Mesenchymal stem cell (in vitro differentiated cells and primary cell): Measurements from ENCODE around the gene RBM12.
A peak's percentile ranks its signal among the peaks of the same experiment; 100 is the strongest.

Source experiments
- DNase-seq: peaks from one replicate; pipeline ENCODE4 v3.0.0-alpha.2; 2013
- H2AFZ ChIP-seq: one replicate; pipeline ENCODE4 v1.6.1; 2013; ENCODE audit warnings: low read depth, mild to moderate bottlenecking, control low read depth, inconsistent platforms, low read length, moderate library complexity
- H2AK5ac ChIP-seq: 2 replicates; pipeline ENCODE4 v1.6.1; 2013; ENCODE audit warnings: low read length, moderate library complexity, mild to moderate bottlenecking, inconsistent platforms; ENCODE audit not compliant: severe bottlenecking
- H2BK120ac ChIP-seq: one replicate; pipeline ENCODE4 v1.6.1; 2013; ENCODE audit warnings: low read depth, mild to moderate bottlenecking, inconsistent platforms, low read length, moderate library complexity
- H2BK12ac ChIP-seq, 2 experiments: one replicate each; pipeline ENCODE4 v1.6.1; 2013; ENCODE audit warnings: inconsistent platforms in 2 of 2, low read length in 2 of 2, mild to moderate bottlenecking in 2 of 2, moderate library complexity in 2 of 2, control low read depth in 1 of 2
- H2BK15ac ChIP-seq: one replicate; pipeline ENCODE4 v1.6.1; 2013; ENCODE audit warnings: mild to moderate bottlenecking, low read depth, inconsistent platforms; ENCODE audit not compliant: poor library complexity, severe bottlenecking
- H2BK5ac ChIP-seq: 2 replicates; pipeline ENCODE4 v1.6.1; 2013; ENCODE audit warnings: low read depth, mild to moderate bottlenecking, low read length, control low read depth, inconsistent platforms; ENCODE audit not compliant: poor library complexity, severe bottlenecking
- H3K14ac ChIP-seq, 2 experiments: one replicate each; pipeline ENCODE4 v1.6.1; 2013; ENCODE audit warnings: inconsistent platforms in 2 of 2, low read length in 2 of 2, control low read depth in 1 of 2, mild to moderate bottlenecking in 1 of 2, moderate library complexity in 1 of 2
- H3K18ac ChIP-seq, 2 experiments: one replicate each; pipeline ENCODE4 v1.6.1; 2013; ENCODE audit warnings: inconsistent platforms in 2 of 2, low read length in 2 of 2, control low read depth in 1 of 2, low read depth in 1 of 2, mild to moderate bottlenecking in 1 of 2
- H3K23ac ChIP-seq, 2 experiments: one replicate each; pipeline ENCODE4 v1.6.1; 2013; ENCODE audit warnings: inconsistent platforms in 2 of 2, low read length in 2 of 2, mild to moderate bottlenecking in 2 of 2, moderate library complexity in 2 of 2, control low read depth in 1 of 2
- H3K27ac ChIP-seq: 2 replicates; pipeline ENCODE4 v1.5.1; 2013; ENCODE audit warnings: mild to moderate bottlenecking, moderate library complexity, low read length, control low read depth, inconsistent platforms; ENCODE audit not compliant: poor library complexity, severe bottlenecking
- H3K27me3 ChIP-seq, 2 experiments: 2 replicates each; pipeline versions ENCODE4 v1.6.1 to v1.7.0; 2013; ENCODE audit warnings: low read length in 2 of 2, mild to moderate bottlenecking in 2 of 2, moderate library complexity in 2 of 2, control low read depth in 1 of 2, inconsistent platforms in 1 of 2; ENCODE audit not compliant: control insufficient read depth in 1 of 2, insufficient read depth in 1 of 2
- H3K36me3 ChIP-seq, 2 experiments: 2 replicates each; pipeline versions ENCODE4 v1.6.1 to v1.7.0; 2013; ENCODE audit warnings: low read length in 2 of 2, control low read depth in 1 of 2, inconsistent platforms in 1 of 2, low read depth in 1 of 2, mild to moderate bottlenecking in 1 of 2; ENCODE audit not compliant: insufficient read depth in 2 of 2, control insufficient read depth in 1 of 2
- H3K4ac ChIP-seq, 2 experiments: one replicate each; pipeline ENCODE4 v1.6.1; 2013; ENCODE audit warnings: inconsistent platforms in 2 of 2, low read length in 2 of 2, mild to moderate bottlenecking in 2 of 2, moderate library complexity in 2 of 2, control low read depth in 1 of 2, low read depth in 1 of 2
- H3K4me1 ChIP-seq: 2 replicates; pipeline ENCODE4 v1.6.1; 2013; ENCODE audit warnings: low read depth, low read length, control low read depth; ENCODE audit not compliant: control insufficient read depth, insufficient read depth
- H3K4me2 ChIP-seq: 2 replicates; pipeline ENCODE4 v1.6.1; 2013; ENCODE audit warnings: low read length, mild to moderate bottlenecking, inconsistent platforms; ENCODE audit not compliant: poor library complexity, severe bottlenecking
- H3K4me3 ChIP-seq, 2 experiments: 2 replicates each; pipeline versions ENCODE4 v1.5.1 to v1.7.0; 2013; ENCODE audit warnings: low read length in 2 of 2, mild to moderate bottlenecking in 2 of 2, control low read depth in 1 of 2, low read depth in 1 of 2; ENCODE audit not compliant: insufficient read depth in 1 of 2
- H3K79me1 ChIP-seq: replicated peaks from 2 replicates; pipeline ENCODE4 v1.6.1; 2013; ENCODE audit warnings: mild to moderate bottlenecking, control low read depth, low read length, inconsistent platforms; ENCODE audit not compliant: poor library complexity, severe bottlenecking
- H3K9ac ChIP-seq: 2 replicates; pipeline ENCODE4 v1.7.0; 2013; ENCODE audit warnings: mild to moderate bottlenecking, low read length, moderate library complexity
- H3K9me3 ChIP-seq: 2 replicates; pipeline ENCODE4 v1.7.0; 2013; ENCODE audit warnings: mild to moderate bottlenecking, low read length; ENCODE audit not compliant: control insufficient read depth
- H4K8ac ChIP-seq: one replicate; pipeline ENCODE4 v1.6.1; 2013; ENCODE audit warnings: inconsistent platforms, mild to moderate bottlenecking, low read length, moderate library complexity
- H4K91ac ChIP-seq: one replicate; pipeline ENCODE4 v1.6.1; 2013; ENCODE audit warnings: mild to moderate bottlenecking, low read length, inconsistent platforms
- WGBS: methylation state at CpG from one replicate; pipeline ENCODE4 v1.1.7; 2013; ENCODE audit warnings: mixed read lengths; 5-methylcytosine and 5-hydroxymethylcytosine counted together

RBM12 gene

GRCh38 chr20:35661053-35661452, 3.6 kb downstream of the RBM12 start:
- WGBS = 80% methylated on average over 1 of the region's 2 CpGs
- H2BK12ac ChIP-seq = no peak overlapping the region
- no peak overlapping the region for H3K18ac ChIP-seq
- no peak overlapping the region for H2BK120ac ChIP-seq
- no peaks in the 10 kb centered on the region for H3K9me3 ChIP-seq
- no peak overlapping the region for H3K4ac ChIP-seq
- H3K4me3 ChIP-seq = peak overlapping the region in 1 of 2 experiments; percentile 95
- no peak overlapping the region for H3K23ac ChIP-seq
- H3K27ac ChIP-seq = peak overlapping the region; percentile 40
- H2BK15ac ChIP-seq = no peak overlapping the region
- peak overlapping the region; percentile 98 for H3K9ac ChIP-seq
- H3K36me3 ChIP-seq = peaks cover 0 to 4% of the 10 kb centered on the region in 2 experiments
- no peak overlapping the region for H4K91ac ChIP-seq
- no peaks in the 10 kb centered on the region for H3K27me3 ChIP-seq
- no peak overlapping the region for H4K8ac ChIP-seq
- no peak overlapping the region for H2AK5ac ChIP-seq
- peaks cover 5% of the 10 kb centered on the region for H3K4me1 ChIP-seq
- H2AFZ ChIP-seq = no peak overlapping the region
- no peak overlapping the region for H3K14ac ChIP-seq
- H3K4me2 ChIP-seq = no peak overlapping the region
- DNase-seq = no peak
- no peaks in the 10 kb centered on the region for H3K79me1 ChIP-seq
- no peak overlapping the region for H2BK5ac ChIP-seq

DNA sequence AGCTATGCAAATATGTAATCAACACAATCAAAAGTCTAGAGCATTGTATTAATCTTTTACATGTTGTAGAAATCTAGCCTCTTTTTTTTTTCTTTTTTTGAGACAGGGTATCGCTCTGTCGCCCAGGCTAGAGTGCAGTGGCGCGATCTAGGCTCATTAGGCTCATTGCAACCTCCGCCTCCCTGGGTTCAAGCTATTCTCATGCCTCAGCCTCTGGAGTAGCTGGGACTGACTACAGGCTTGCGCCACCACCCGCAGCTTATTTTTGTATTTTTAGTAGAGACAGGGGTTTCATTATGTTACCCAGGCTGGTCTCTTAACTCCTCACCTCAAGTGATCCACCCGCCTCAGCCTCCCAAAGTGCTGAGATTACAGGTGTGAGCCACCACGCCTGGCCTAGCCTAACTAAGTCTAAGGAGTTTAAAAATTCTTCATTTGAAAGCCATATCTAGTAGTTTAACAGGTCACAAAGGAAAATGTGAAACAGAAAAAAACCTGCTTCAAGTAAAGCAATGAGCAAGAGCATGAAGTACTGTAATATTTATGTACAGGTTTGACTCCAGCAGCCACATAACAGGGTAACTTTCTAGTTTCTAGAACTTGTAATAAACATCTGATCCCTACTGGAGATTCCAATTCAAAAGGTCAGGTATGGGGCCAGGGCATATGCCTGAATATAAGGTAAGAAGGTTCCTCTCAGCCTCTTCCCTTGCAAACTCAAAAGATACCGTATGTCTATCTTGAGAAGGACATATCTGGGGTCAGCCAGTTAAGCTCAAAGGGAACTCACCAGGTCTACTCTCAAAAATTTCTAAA, 4.4 kb downstream of the RBM12 start:
- H3K9ac ChIP-seq = no peak overlapping the region
- peaks cover 5% of the 10 kb centered on the region for H3K4me1 ChIP-seq
- WGBS = 92% methylated on average over 7 of the region's 10 CpGs
- H3K4me3 ChIP-seq = no peak overlapping the region
- H2BK5ac ChIP-seq = no peak overlapping the region
- no peaks in the 10 kb centered on the region for H3K9me3 ChIP-seq
- no peaks in the 10 kb centered on the region for H3K27me3 ChIP-seq
- H3K27ac ChIP-seq = peak overlapping the region; percentile 40
- no peaks in the 10 kb centered on the region for H3K79me1 ChIP-seq
- no peak overlapping the region for H3K14ac ChIP-seq
- no peak overlapping the region for H3K18ac ChIP-seq
- no peak overlapping the region for H2AFZ ChIP-seq
- H2BK12ac ChIP-seq = no peak overlapping the region
- H3K36me3 ChIP-seq = peaks cover 0 to 4% of the 10 kb centered on the region in 2 experiments
- no peak overlapping the region for H2BK120ac ChIP-seq
- no peak overlapping the region for H2AK5ac ChIP-seq
- no peak overlapping the region for H4K8ac ChIP-seq
- no peak overlapping the region for H3K4me2 ChIP-seq
- no peak overlapping the region for H2BK15ac ChIP-seq
- H3K23ac ChIP-seq = no peak overlapping the region
- no peak for DNase-seq
- no peak overlapping the region for H3K4ac ChIP-seq
- no peak overlapping the region for H4K91ac ChIP-seq

DNA sequence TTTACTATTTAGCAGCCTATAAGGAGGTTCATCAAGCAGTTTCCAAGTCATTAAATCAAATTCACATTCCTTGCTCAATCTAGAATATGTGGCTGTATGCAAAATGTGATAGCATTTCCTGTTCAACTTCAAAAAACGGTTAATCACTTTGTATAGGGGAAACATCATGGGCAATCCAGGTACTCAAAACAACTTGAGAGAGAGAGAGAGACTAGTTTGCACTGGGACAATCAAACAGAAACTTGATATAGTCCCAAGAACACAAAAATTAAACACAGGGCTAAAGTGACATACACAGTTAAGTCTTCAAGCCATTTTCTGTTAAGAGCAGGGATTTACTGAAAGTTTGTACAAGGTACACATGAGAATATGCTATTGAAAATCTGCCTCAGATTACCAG, 7.4 kb downstream of the RBM12 start:
- H3K4me3 ChIP-seq = no peak overlapping the region
- H3K4ac ChIP-seq = no peak overlapping the region
- H2AK5ac ChIP-seq = no peak overlapping the region
- H3K79me1 ChIP-seq = no peaks in the 10 kb centered on the region
- peaks cover 7% of the 10 kb centered on the region for H3K4me1 ChIP-seq
- no peak overlapping the region for H2BK12ac ChIP-seq
- no peak for DNase-seq
- WGBS = 40% methylated on average over 1 of the region's 1 CpG
- H3K4me2 ChIP-seq = peak overlapping the region; percentile 9
- H3K9me3 ChIP-seq = no peaks in the 10 kb centered on the region
- H2BK15ac ChIP-seq = no peak overlapping the region
- H2BK5ac ChIP-seq = no peak overlapping the region
- no peak overlapping the region for H4K91ac ChIP-seq
- H3K36me3 ChIP-seq = peaks cover 22 to 32% of the 10 kb centered on the region in 2 experiments
- no peak overlapping the region for H3K27ac ChIP-seq
- no peaks in the 10 kb centered on the region for H3K27me3 ChIP-seq
- H2BK120ac ChIP-seq = no peak overlapping the region
- no peak overlapping the region for H4K8ac ChIP-seq
- no peak overlapping the region for H3K14ac ChIP-seq
- H2AFZ ChIP-seq = no peak overlapping the region
- H3K18ac ChIP-seq = no peak overlapping the region
- no peak overlapping the region for H3K23ac ChIP-seq
- no peak overlapping the region for H3K9ac ChIP-seq

DNA sequence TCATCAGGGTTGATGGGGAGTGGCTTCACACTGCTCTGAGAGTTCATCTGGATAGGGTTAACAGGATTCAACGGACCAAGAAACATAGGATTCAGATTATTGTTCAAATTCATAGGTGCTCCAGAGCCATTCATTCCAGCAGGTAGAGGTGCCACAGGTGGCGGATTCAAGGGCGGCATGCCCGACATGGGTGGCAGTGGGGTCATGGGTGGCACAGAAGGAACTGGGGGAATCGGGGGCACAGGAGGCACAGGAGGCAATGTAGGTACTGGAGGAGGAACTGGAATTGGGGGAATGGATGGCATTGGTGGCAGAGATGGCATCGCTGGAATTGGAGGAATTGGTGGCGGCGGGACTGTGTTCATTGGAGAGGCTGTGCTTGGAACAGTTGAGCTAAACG, 10.3 kb downstream of the RBM12 start:
- Histone ChIP-seq H3K9me3 (no peaks in the 10 kb centered on the region), H3K4me3 (no peak overlapping the region), H4K8ac (no peak overlapping the region), H3K9ac (no peak overlapping the region), H3K4me1 (peaks cover 4% of the 10 kb centered on the region), H3K27me3 (no peaks in the 10 kb centered on the region), H2AK5ac (no peak overlapping the region), H3K79me1 (no peaks in the 10 kb centered on the region), H2BK120ac (no peak overlapping the region), H2BK12ac (no peak overlapping the region), H3K23ac (no peak overlapping the region), H3K27ac (no peak overlapping the region), H2BK15ac (no peak overlapping the region), H4K91ac (peak overlapping the region; percentile 73), H3K4ac (no peak overlapping the region), H3K36me3 (peaks cover 22 to 47% of the 10 kb centered on the region in 2 experiments), H2AFZ (no peak overlapping the region), H3K14ac (no peak overlapping the region), H3K18ac (no peak overlapping the region), H3K4me2 (no peak overlapping the region), H2BK5ac (no peak overlapping the region)
- no peak for DNase-seq
- WGBS = over 99% methylated on average over 9 of the region's 9 CpGs
